ENCODE results near the gene KRTAP9-3.

DNA sequence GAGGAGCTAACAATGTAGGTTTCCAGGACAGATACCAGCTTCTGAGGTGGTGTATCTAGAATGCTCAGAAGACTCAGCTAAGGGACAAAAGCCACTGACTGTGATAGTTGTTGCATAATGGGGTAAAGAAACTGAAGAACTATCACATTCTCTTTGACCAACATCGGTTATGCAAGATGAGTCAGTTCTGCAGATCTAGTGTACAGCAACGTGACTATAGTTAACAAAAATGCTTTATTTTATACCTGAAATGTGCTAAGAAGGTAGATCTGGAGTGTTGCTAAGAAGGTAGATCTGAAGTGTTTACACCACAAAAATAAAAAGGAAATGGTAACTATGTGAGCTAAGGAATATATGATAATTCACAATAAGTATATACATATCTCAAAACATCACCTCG lies 35.5 kb downstream of the KRTAP9-3 start:
- TF ChIP-seq, protein P1, sequence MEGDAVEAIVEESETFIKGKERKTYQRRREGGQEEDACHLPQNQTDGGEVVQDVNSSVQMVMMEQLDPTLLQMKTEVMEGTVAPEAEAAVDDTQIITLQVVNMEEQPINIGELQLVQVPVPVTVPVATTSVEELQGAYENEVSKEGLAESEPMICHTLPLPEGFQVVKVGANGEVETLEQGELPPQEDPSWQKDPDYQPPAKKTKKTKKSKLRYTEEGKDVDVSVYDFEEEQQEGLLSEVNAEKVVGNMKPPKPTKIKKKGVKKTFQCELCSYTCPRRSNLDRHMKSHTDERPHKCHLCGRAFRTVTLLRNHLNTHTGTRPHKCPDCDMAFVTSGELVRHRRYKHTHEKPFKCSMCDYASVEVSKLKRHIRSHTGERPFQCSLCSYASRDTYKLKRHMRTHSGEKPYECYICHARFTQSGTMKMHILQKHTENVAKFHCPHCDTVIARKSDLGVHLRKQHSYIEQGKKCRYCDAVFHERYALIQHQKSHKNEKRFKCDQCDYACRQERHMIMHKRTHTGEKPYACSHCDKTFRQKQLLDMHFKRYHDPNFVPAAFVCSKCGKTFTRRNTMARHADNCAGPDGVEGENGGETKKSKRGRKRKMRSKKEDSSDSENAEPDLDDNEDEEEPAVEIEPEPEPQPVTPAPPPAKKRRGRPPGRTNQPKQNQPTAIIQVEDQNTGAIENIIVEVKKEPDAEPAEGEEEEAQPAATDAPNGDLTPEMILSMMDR (IDR thresholded peaks at IDR 0.05; ENCODE audit: borderline replicate concordance, extremely low read depth, low read length, poor library complexity, severe bottlenecking): no peak
- TF ChIP-seq EZH2 (IDR thresholded peaks at IDR 0.05; ENCODE audit: borderline replicate concordance, low read depth, low read length, severe bottlenecking): no peak
